Activated naive CD4-positive, alpha-beta T cell treated with anti-CD3 and anti-CD28 coated beads for 36 hours (primary cell): ENCODE measurements around the gene C10orf88. TPM values are rescaled to one million over a fixed set of nuclear protein-coding genes. Genes with fewer than 3 reads are reported as not detected.

ENCODE experiments used
- CTCF ChIA-PET: fragments of 350-600 bp; sonication (Branson Sonifier 250); formaldehyde crosslinking; loops from one replicate; lab custom pipeline; 2021; ENCODE audit warnings: antibody characterized with exemption; lab: Charles Lee
- DNase-seq: peaks from one replicate; pipeline ENCODE4 v3.0.0-alpha.2; 2020
- H3K27ac Mint-ChIP-seq: one replicate; pipeline ENCODE4 v1.8.0; 2021; ENCODE audit warnings: mild to moderate bottlenecking, mixed read lengths
- H3K27me3 Mint-ChIP-seq: one replicate; pipeline ENCODE4 v1.8.0; 2021; ENCODE audit warnings: low read depth, mixed read lengths
- H3K36me3 Mint-ChIP-seq: one replicate; pipeline ENCODE4 v1.8.0; 2021; ENCODE audit warnings: low read depth, mixed read lengths
- H3K4me1 Mint-ChIP-seq: one replicate; pipeline ENCODE4 v1.8.0; 2021; ENCODE audit warnings: low read depth, mixed read lengths
- H3K4me3 Mint-ChIP-seq: one replicate; pipeline ENCODE4 v1.8.0; 2021; ENCODE audit warnings: mild to moderate bottlenecking, moderate library complexity, mixed read lengths
- H3K9me3 Mint-ChIP-seq: one replicate; pipeline ENCODE4 v1.8.0; 2021; ENCODE audit warnings: mixed read lengths
- intact Hi-C: fragments of 100-400 bp; cut with micrococcal nuclease; formaldehyde crosslinking; loops from one replicate; pipeline ENCODE4 v1.15.1; 2023
- total RNA-seq, 2 experiments: library from RNA; stranded (reverse); gene quantifications; one replicate each; pipeline ENCODE4 v1.2.3, GENCODE V29; 2021

The C10orf88 gene
- total RNA-seq, 2 experiments from 2014 or later = 4.2 to 5.2 TPM

DNA sequence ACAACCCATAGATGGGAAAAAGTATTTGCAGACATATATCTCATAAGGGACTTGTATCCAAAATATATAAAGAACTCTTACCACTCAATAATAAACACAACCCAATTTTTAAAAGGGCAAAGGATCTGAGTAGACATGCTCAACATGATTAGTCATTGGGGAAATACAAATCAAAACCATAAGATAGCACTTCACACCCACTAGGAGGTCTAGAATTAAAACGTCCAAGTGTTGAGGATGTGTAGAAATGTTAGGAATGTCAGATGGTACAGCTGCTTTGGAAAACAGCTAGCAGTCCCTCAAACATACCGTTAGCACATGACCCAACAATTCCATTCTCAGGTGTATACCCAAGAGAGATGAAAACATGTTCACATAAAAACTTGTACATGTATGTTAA lies 34.5 kb upstream of the C10orf88 start:
- no peak for DNase-seq
- Mint-ChIP-seq H3K36me3 (peaks cover 10% of the 10 kb centered on the region), H3K27me3 (no peaks in the 10 kb centered on the region), H3K4me3 (no peak overlapping the region), H3K27ac (no peak overlapping the region), H3K4me1 (no peaks in the 10 kb centered on the region), H3K9me3 (no peaks in the 10 kb centered on the region)
- intact Hi-C loops = no loop called here
- CTCF ChIA-PET = no interaction called here

DNA sequence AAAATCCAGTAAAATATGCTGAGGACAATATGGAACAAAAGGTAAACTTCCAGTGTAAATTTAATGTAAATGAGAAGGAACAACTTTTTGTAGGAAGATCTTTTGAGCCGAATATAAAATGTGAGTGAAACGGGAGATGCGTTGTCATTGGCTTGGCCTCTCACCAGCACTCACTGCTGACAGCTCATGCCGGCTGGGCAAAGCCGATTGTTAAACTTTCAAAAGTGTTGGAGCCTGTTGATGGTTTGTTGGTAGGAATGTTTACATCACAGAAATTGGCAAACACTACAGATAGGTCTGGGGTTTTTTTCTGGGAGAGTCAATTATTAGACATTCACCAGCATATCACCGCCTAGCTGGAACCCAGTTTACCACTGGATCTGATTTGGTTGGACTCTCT lies 32.3 kb upstream of the C10orf88 start:
- H3K4me3 Mint-ChIP-seq = no peak overlapping the region
- H3K4me1 Mint-ChIP-seq = peaks cover 5% of the 10 kb centered on the region
- intact Hi-C loops = no loop called here
- CTCF ChIA-PET = interaction anchor here (0.6 kb wide), 1 partner anchor 434 kb away, joined by 4 read pairs; no protein-coding TSS in a partner anchor
- DNase-seq = no peak
- H3K27me3 Mint-ChIP-seq = no peaks in the 10 kb centered on the region
- H3K27ac Mint-ChIP-seq = no peak overlapping the region
- H3K9me3 Mint-ChIP-seq = no peaks in the 10 kb centered on the region
- peaks cover 9% of the 10 kb centered on the region for H3K36me3 Mint-ChIP-seq

GRCh38 chr10:122984708-122985107 lies 30.7 kb upstream of the C10orf88 start:
- no peak overlapping the region for H3K27ac Mint-ChIP-seq

GRCh38 chr10:122983898-122984297 lies 29.9 kb upstream of the C10orf88 start:
- Mint-ChIP-seq H3K9me3 (no peaks in the 10 kb centered on the region), H3K27ac (no peak overlapping the region), H3K27me3 (no peaks in the 10 kb centered on the region), H3K4me1 (peaks cover 17% of the 10 kb centered on the region), H3K4me3 (no peak overlapping the region), H3K36me3 (peaks cover 9% of the 10 kb centered on the region)
- intact Hi-C loops = no loop called here
- CTCF ChIA-PET = interaction anchor here (0.6 to 1.3 kb wide), 3 partner anchors 19 to 150 kb away, joined by 3 to 4 read pairs (median 3); no protein-coding TSS in a partner anchor
- no peak for DNase-seq

More at GRCh38 chr10:122984708-122985107, 30.7 kb upstream of the C10orf88 start:
- peaks cover 9% of the 10 kb centered on the region for H3K36me3 Mint-ChIP-seq
- H3K27me3 Mint-ChIP-seq = no peaks in the 10 kb centered on the region
- no peak for DNase-seq
- H3K4me1 Mint-ChIP-seq = peaks cover 16% of the 10 kb centered on the region
- no peaks in the 10 kb centered on the region for H3K9me3 Mint-ChIP-seq
- no peak overlapping the region for H3K4me3 Mint-ChIP-seq
- CTCF ChIA-PET = interaction anchor here (1.2 to 1.3 kb wide), 2 partner anchors 18 to 23 kb away, joined by 3 to 4 read pairs; no protein-coding TSS in a partner anchor
- intact Hi-C loops = no loop called here

DNA sequence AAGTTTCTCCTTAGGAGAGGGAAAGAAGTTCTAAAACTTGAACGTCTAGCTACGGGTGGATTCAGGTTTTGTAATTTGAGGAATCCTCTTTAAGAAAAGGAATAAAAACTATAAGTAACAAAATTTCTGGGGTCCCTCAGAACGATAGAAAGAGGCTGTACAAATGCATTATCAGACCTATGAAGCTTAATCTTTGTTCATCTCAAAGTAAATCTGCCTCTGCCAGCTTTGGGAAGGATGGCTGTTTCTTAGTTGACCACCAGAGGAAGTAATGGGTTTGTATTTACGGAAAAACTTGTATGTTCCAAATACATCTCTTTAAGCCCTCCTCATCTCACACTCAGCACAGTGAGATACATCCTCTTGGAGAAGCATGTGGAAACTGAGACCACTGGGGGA lies 27.0 kb upstream of the C10orf88 start:
- H3K4me3 Mint-ChIP-seq = peak overlapping the region; percentile 87
- no peaks in the 10 kb centered on the region for H3K9me3 Mint-ChIP-seq
- H3K27me3 Mint-ChIP-seq = no peaks in the 10 kb centered on the region
- peaks cover 17% of the 10 kb centered on the region for H3K4me1 Mint-ChIP-seq
- H3K36me3 Mint-ChIP-seq = peaks cover 5% of the 10 kb centered on the region
- CTCF ChIA-PET = interaction anchor here (0.7 to 1.8 kb wide), 6 partner anchors 9 to 170 kb away, joined by 3 to 9 read pairs (median 4); no protein-coding TSS in a partner anchor
- intact Hi-C loops = no loop called here
- DNase-seq = no peak
- peak overlapping the region; percentile 64 for H3K27ac Mint-ChIP-seq

DNA sequence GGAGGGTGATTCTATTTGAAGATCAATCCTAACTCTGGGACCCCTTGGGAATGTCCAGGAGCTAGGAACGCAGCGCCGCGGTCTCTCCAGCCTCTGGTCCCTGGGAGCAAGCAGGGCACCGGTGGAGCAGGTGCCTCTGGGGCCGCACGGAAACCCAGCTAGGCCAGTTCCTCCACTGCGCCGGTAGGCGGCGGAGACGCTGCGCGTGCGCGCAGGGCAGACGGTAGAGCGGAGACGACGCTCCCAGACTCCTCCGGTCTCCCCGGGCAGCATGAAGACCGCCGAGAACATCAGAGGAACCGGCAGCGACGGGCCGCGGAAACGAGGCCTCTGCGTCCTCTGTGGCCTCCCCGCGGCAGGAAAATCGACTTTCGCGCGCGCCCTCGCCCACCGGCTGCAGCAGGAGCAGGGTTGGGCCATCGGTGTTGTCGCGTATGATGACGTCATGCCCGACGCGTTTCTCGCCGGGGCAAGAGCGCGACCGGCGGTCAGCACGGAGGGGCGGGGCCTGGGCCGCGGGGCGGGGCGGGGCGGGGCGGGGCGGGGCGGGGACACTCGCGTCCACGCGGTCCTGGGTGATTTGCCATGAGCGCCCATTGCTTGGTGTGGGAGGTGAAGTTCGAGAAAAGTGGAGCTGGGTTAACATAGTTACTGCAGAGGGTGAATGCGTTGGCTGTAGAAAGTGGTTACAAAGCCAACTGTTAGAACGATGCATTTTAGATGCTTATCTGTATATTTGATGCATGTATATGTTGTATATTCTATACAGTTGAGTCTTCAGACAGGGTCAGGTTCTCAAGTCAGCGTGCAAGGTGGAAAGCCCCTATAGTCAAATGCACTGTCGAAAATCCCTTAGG lies 26.4 kb upstream of the C10orf88 start, which contains the start of gene PSTK:
Gene PSTK (plus strand): TSS at position 193 of the 857 bp plus-strand sequence. CDS start 79 bp downstream, at position 272.
- Mint-ChIP-seq H3K9me3 (no peaks in the 10 kb centered on the region), H3K27me3 (no peaks in the 10 kb centered on the region), H3K4me1 (peaks cover 17% of the 10 kb centered on the region), H3K27ac (peak within 1 kb of the TSS; percentile 92), H3K4me3 (peak within 1 kb of the TSS; percentile 87), H3K36me3 (peaks cover 5% of the 10 kb centered on the region)
- intact Hi-C loops = loop anchor here (1.0 kb wide), 6 partner anchors 26 to 606 kb away; partner anchors contain the start of genes BUB3, C10orf88, FAM24B and IKZF5
- CTCF ChIA-PET = interaction anchor here (0.7 to 1.8 kb wide), 7 partner anchors 10 to 170 kb away, joined by 3 to 9 read pairs (median 5); no protein-coding TSS in a partner anchor
- DNase-seq = peak; percentile 90

GRCh38 chr10:122974543-122975064 lies 20.6 kb upstream of the C10orf88 start:
- intact Hi-C loops = no loop called here
- Mint-ChIP-seq H3K27me3 (no peaks in the 10 kb centered on the region), H3K9me3 (no peaks in the 10 kb centered on the region), H3K4me1 (no peaks in the 10 kb centered on the region), H3K36me3 (peaks cover 1% of the 10 kb centered on the region), H3K27ac (no peak overlapping the region), H3K4me3 (no peak overlapping the region)
- CTCF ChIA-PET = no interaction called here
- no peak for DNase-seq

GRCh38 chr10:122974023-122974422 lies 20.0 kb upstream of the C10orf88 start:
- CTCF ChIA-PET = no interaction called here
- Mint-ChIP-seq H3K4me1 (no peaks in the 10 kb centered on the region), H3K4me3 (no peak overlapping the region), H3K9me3 (peaks cover under 1% of the 10 kb centered on the region), H3K27ac (no peak overlapping the region), H3K27me3 (peaks cover 2% of the 10 kb centered on the region), H3K36me3 (peaks cover 1% of the 10 kb centered on the region)
- DNase-seq = no peak
- intact Hi-C loops = no loop called here

GRCh38 chr10:122968698-122969097 lies 14.7 kb upstream of the C10orf88 start:
- no peak for DNase-seq
- intact Hi-C loops = no loop called here
- no peak overlapping the region for H3K4me3 Mint-ChIP-seq
- peaks cover 33% of the 10 kb centered on the region for H3K9me3 Mint-ChIP-seq
- H3K4me1 Mint-ChIP-seq = no peaks in the 10 kb centered on the region
- CTCF ChIA-PET = no interaction called here
- no peak overlapping the region for H3K27ac Mint-ChIP-seq
- peaks cover 13% of the 10 kb centered on the region for H3K36me3 Mint-ChIP-seq
- peaks cover 11% of the 10 kb centered on the region for H3K27me3 Mint-ChIP-seq

GRCh38 chr10:122966879-122967278 lies 12.9 kb upstream of the C10orf88 start:
- H3K27me3 Mint-ChIP-seq = peaks cover 14% of the 10 kb centered on the region
- H3K27ac Mint-ChIP-seq = no peak overlapping the region
- H3K4me1 Mint-ChIP-seq = no peaks in the 10 kb centered on the region
- H3K4me3 Mint-ChIP-seq = no peak overlapping the region
- intact Hi-C loops = no loop called here
- peaks cover 11% of the 10 kb centered on the region for H3K36me3 Mint-ChIP-seq
- peaks cover 33% of the 10 kb centered on the region for H3K9me3 Mint-ChIP-seq
- CTCF ChIA-PET = no interaction called here
- no peak for DNase-seq

GRCh38 chr10:122962405-122962804 lies 8.4 kb upstream of the C10orf88 start:
- CTCF ChIA-PET = interaction anchor here (0.6 kb wide), 1 partner anchor 1323 kb away, joined by 3 read pairs; no protein-coding TSS in a partner anchor
- DNase-seq = no peak
- Mint-ChIP-seq H3K4me3 (no peak overlapping the region), H3K4me1 (no peaks in the 10 kb centered on the region), H3K36me3 (peaks cover 9% of the 10 kb centered on the region), H3K27me3 (peaks cover 9% of the 10 kb centered on the region), H3K27ac (no peak overlapping the region), H3K9me3 (peaks cover 21% of the 10 kb centered on the region)
- intact Hi-C loops = no loop called here

DNA sequence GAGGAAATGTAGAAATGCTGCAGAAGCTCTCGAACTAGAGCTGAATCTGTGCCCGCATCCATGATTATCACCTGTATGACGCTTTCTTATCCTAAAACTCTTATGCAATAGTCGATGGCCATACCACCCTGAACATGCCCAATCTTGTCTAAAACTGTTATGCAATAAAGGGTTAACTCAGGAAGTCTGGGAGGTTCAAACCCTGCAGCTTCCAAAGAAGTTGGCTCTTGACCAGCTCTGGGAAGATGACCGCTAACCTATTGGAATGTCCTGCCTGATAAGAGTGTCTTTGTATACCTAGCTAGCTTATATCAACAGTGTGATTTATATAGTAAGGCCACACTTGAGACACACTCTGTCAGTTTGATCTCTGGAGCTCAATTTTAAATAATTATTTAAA lies 3.4 kb upstream of the C10orf88 start:
- CTCF ChIA-PET = interaction anchor here (0.7 to 0.9 kb wide), 2 partner anchors 65 to 290 kb away, joined by 3 read pairs; no protein-coding TSS in a partner anchor
- no peaks in the 10 kb centered on the region for H3K9me3 Mint-ChIP-seq
- H3K27ac Mint-ChIP-seq = no peak overlapping the region
- H3K27me3 Mint-ChIP-seq = peaks cover 4% of the 10 kb centered on the region
- no peak for DNase-seq
- H3K36me3 Mint-ChIP-seq = peaks cover 4% of the 10 kb centered on the region
- intact Hi-C loops = loop anchor here (10.0 kb wide), 1 partner anchor 583 kb away; the partner anchor contains the start of gene PLEKHA1
- peaks cover 18% of the 10 kb centered on the region for H3K4me1 Mint-ChIP-seq
- no peak overlapping the region for H3K4me3 Mint-ChIP-seq
